K562 (cell line): Measurements from ENCODE around the gene ZNF337.

Experiments used
- CEBPB ChIP-seq: fragments of 450-650 bp; IDR thresholded peaks from 2 replicates; pipeline ENCODE4 v1.6.1; 2016; ENCODE audit warnings: missing genetic modification characterization, missing compliant biosample characterization
- NFXL1 ChIP-seq: fragments of 450-650 bp; formaldehyde crosslinking; IDR thresholded peaks from 2 replicates; pipeline ENCODE4 v1.4.0; 2021; ENCODE audit warnings: mild to moderate bottlenecking
- POLR2A ChIP-seq: fragments of 450-650 bp; conservative IDR thresholded peaks from 2 replicates; pipeline ENCODE4 v1.6.1; 2016

DNA sequence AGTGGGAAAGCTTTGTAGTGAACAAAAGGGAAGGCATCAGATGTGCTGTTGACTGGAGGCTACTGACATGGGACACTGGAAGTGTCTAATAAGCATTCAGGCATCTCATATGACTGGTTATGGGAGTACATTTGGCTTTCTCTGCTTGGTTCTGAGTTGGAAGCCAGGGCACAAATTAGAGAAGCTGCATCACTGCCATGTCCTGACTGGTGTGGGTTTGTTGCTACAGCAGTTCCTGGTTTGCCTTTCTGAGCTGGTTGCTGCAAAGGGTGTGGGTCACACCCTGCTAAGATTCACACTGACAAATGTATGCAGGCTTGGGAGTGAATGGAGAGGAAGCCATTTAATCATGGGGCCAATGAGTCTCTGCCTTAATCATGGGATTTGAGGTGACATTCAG, 36.7 kb downstream of the ZNF337 start:
- TF ChIP-seq POLR2A: no peak
- no peak for TF ChIP-seq CEBPB
- TF ChIP-seq NFXL1 (CRISPR knock-in tag): no peak
